Measurements from ENCODE around the gene PHKA2.

The PHKA2 gene

GRCh38 chrX:18945483-18945882, 38.4 kb downstream of the PHKA2 start:
- TF ChIP-seq CTCF (IDR thresholded peaks at IDR 0.05; ENCODE audit: insufficient read depth, low read length, missing control alignments): no peak
- DNase-seq (ENCODE audit: low read depth, low spot score): no peak
- POLR2A ChIA-PET: no interaction called here
- CTCF ChIA-PET: no interaction called here
- H3K4me3 ChIP-seq (ENCODE audit: low read depth, low read length): no peak overlapping the region

- CTCF ChIA-PET: no interaction called here
- POLR2A ChIA-PET: no interaction called here
- TF ChIP-seq CTCF (IDR thresholded peaks at IDR 0.05; ENCODE audit: insufficient read depth, low read length, missing control alignments): no peak
- H3K4me3 ChIP-seq (ENCODE audit: low read depth, low read length): no peak overlapping the region
- DNase-seq (ENCODE audit: low read depth, low spot score): no peak
These were observed 39.4 kb downstream of the PHKA2 start for GRCh38 chrX:18944482-18944881.

GRCh38 chrX:18941896-18942295, 42.0 kb downstream of the PHKA2 start:
- ChIA-PET POLR2A (interaction anchor here (0.6 kb wide), 1 partner anchor 555 kb away, joined by 3 read pairs; no protein-coding TSS in a partner anchor), CTCF (no interaction called here)
- no peak overlapping the region for H3K4me3 ChIP-seq (ENCODE audit: low read depth, low read length)
- DNase-seq (ENCODE audit: low read depth, low spot score): no peak
- no peak for TF ChIP-seq CTCF (IDR thresholded peaks at IDR 0.05; ENCODE audit: insufficient read depth, low read length, missing control alignments)

GRCh38 chrX:18938710-18939109, 45.2 kb downstream of the PHKA2 start:
- ChIA-PET POLR2A (no interaction called here), CTCF (interaction anchor here (1.9 to 5.5 kb wide), 2 partner anchors 395 to 399 kb away, joined by 5 to 20 read pairs; no protein-coding TSS in a partner anchor)
- DNase-seq (ENCODE audit: low read depth, low spot score): no peak
- no peak overlapping the region for H3K4me3 ChIP-seq (ENCODE audit: low read depth, low read length)
- TF ChIP-seq CTCF (IDR thresholded peaks at IDR 0.05; ENCODE audit: insufficient read depth, low read length, missing control alignments): no peak

- no peak for TF ChIP-seq CTCF (IDR thresholded peaks at IDR 0.05; ENCODE audit: insufficient read depth, low read length, missing control alignments)
- ChIA-PET POLR2A (no interaction called here), CTCF (interaction anchor here (1.9 to 5.5 kb wide), 2 partner anchors 397 to 400 kb away, joined by 5 to 20 read pairs; no protein-coding TSS in a partner anchor)
- no peak for DNase-seq (ENCODE audit: low read depth, low spot score)
- no peak overlapping the region for H3K4me3 ChIP-seq (ENCODE audit: low read depth, low read length)
These were observed 46.7 kb downstream of the PHKA2 start for GRCh38 chrX:18937173-18937572.

- POLR2A ChIA-PET: no interaction called here
- no peak overlapping the region for H3K4me3 ChIP-seq (ENCODE audit: low read depth, low read length)
- no peak for TF ChIP-seq CTCF (IDR thresholded peaks at IDR 0.05; ENCODE audit: insufficient read depth, low read length, missing control alignments)
- no peak for DNase-seq (ENCODE audit: low read depth, low spot score)
- CTCF ChIA-PET: interaction anchor here (0.7 to 5.5 kb wide), 2 partner anchors 185 to 398 kb away, joined by 3 to 20 read pairs; no protein-coding TSS in a partner anchor
These were observed 48.0 kb downstream of the PHKA2 start for GRCh38 chrX:18935893-18936292.
